GM19395 (cell line): ENCODE data around the gene CCDC177.
"Not testable (repeated sequence)": the region's sequence is repeated elsewhere in the genome, so short reads cannot be mapped to it uniquely, and the experiment has no call there.

ENCODE experiments used
- ATAC-seq: cut with Tn5 transposase; IDR thresholded peaks from one replicate; pipeline ENCODE4 v1.9.1; 2021; ENCODE audit warnings: mild to moderate bottlenecking, moderate library complexity; ENCODE audit not compliant: unreplicated experiment

Gene CCDC177

DNA sequence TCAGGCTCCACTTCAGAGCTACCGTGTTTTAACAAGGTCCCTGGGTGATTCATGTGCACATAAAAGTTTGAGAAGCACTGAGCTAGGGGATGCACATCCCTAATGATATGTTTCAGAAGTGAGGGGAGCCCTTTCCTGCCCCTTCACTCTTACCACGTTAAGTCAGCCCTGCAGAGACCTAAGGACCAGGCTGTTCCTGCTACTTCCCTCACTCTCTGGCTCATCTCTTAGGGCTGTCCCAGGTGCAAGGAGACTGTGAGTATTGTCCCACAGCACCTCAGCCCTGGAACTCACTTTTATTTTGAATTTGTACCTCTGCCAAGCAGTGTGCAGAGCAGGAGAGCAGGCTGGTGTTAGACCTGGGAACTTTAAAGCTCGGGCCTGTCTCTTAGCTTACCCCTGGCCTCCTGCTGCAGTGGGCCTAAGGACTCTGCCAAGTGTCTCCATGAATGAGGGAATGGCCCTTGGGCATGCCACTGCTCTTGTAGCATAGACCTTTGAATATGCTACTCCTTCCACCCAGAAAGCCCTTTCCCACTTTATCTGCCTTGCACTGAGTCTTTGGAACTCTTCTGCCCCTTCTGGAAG is 25.7 kb upstream of the CCDC177 start:
- no peak for ATAC-seq

- ATAC-seq, result not testable (repeated sequence)
These were observed 24.8 kb upstream of the CCDC177 start for GRCh38 chr14:69599431-69599830.

DNA sequence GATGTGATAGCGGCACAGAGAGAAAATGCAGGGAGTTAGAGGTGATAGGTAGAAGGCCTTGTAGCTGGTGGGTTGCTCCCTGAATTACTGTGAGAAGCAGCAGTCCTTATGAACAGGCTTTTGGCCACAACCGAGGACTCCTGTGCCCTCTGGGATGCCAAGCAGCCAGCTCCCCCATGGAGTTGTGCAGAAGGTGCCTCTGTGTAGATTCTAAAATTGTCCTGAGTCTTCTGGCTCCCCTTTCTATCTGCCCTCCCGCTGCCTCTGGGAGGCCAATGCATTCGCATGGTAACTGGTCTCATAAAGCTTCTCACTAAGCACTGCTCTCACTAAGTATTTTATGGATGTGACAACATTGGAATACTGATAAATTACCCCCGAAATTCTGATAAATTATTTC is 20.7 kb upstream of the CCDC177 start:
- ATAC-seq, result no peak

- ATAC-seq, result no peak
These were observed 20.2 kb upstream of the CCDC177 start for GRCh38 chr14:69594846-69595245.

DNA sequence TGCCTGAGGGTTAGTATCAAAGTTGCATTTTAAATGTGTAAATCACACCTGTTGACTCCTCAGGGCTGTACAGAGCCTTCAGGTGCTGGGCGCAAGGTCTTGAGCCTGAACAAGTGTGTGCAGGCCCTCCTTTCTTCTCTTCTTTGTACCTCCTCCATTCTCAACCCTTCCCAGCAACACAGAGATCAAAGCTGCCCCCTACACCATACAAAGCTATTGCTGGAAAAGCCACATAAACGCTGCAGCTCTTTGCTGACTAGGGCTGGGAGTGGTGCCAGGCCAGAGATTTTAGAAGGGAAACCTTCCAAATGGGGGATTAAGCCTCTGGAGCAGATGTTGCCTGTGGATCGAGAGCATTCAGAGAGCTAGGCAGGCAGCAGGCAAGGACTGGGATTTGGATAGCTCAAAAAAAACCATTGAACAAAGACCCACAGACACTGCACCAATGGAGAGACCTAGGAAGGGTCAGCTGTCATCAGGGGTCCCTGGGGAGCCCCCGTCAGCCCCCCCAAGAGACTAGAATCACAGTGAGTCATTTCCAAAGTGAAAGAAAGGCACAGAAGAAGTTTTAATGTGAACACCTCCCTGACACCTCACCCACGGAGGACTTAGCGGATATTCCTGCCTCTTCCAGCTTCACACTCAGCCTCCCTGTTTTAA is 18.5 kb upstream of the CCDC177 start:
- no peak for ATAC-seq

- no peak for ATAC-seq
These were observed 16.6 kb upstream of the CCDC177 start for GRCh38 chr14:69591317-69591716.

DNA sequence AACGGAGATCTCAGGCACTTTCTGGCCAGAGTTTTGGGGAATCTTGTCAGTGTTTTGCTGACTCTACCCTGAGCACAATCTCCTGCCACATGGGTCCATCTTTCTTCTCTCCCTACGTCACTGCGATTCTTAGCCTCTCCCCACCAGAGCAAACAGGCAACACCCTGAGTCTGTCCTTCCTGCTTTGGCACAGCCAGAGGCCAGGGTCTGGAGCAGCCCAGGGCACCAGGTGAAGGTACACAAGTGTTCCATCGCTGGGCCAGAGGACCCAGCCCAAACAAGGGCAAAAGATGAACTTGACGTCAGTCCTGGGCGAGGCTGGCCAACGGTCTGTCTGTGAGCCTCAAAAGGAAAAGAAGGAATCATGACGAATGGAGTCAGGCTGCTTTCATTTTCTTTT is 12.7 kb upstream of the CCDC177 start:
- ATAC-seq, result no peak

DNA sequence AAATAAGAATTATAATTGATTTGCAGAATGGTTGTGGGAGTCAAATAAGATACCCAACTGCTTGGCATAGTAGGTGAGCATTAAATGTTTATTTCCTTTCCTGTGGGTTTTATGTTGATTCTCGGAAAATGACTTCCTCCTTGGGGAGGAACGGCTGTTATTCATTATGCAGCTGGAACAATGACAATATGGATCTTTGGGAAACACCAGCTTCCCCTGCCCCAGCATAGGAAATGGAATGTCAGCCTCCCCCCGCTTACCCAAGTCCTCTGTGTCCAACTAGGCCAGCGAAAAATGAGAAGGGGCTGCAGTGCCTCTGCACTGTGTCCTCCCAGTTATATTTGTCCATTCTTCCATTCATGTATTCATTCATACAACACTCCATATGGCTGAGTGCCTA is 11.7 kb upstream of the CCDC177 start:
- ATAC-seq, result no peak

GRCh38 chr14:69584389-69584788 is 9.7 kb upstream of the CCDC177 start:
- ATAC-seq, result no peak

- no peak for ATAC-seq
These were observed 8.2 kb upstream of the CCDC177 start for GRCh38 chr14:69582829-69583228.

- no peak for ATAC-seq
These were observed 7.5 kb upstream of the CCDC177 start for GRCh38 chr14:69582212-69582611.

- ATAC-seq, result no peak
These were observed 6.8 kb upstream of the CCDC177 start for GRCh38 chr14:69581316-69581935.

DNA sequence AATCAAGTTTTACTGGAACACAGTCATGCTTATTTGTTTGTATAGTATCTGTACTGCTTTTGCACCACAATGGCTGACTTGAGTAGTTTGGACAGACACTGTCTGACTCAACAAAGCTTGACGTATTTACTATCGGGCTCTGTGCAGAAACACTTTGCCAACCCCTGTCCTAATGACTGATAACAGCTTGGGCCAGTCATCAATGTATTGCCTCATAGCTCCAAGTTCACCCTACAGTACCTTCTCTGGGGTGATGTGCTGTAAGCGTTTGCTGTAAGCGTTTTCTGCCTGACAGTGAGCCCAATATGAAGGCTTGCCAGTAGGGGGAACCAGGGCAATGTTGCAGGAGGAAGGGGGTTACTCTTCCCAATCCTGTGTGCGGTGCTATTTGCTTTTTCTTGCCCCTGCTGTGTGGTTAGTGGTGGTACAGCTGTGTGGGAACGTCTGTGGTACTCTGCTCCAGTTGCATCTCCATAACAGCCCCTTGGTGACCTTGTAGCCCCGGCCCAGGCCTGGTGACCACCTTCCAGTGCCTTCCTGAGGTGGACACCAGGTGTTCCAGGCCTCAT is 5.4 kb upstream of the CCDC177 start:
- ATAC-seq, result no peak

GRCh38 chr14:69579476-69579875 is 4.8 kb upstream of the CCDC177 start:
- ATAC-seq, result no peak

- ATAC-seq, result no peak
These were observed 254 bp upstream of the CCDC177 start for GRCh38 chr14:69574954-69575295.

- no peak for ATAC-seq
These were observed 824 bp downstream of the CCDC177 start for GRCh38 chr14:69573831-69574262.

DNA sequence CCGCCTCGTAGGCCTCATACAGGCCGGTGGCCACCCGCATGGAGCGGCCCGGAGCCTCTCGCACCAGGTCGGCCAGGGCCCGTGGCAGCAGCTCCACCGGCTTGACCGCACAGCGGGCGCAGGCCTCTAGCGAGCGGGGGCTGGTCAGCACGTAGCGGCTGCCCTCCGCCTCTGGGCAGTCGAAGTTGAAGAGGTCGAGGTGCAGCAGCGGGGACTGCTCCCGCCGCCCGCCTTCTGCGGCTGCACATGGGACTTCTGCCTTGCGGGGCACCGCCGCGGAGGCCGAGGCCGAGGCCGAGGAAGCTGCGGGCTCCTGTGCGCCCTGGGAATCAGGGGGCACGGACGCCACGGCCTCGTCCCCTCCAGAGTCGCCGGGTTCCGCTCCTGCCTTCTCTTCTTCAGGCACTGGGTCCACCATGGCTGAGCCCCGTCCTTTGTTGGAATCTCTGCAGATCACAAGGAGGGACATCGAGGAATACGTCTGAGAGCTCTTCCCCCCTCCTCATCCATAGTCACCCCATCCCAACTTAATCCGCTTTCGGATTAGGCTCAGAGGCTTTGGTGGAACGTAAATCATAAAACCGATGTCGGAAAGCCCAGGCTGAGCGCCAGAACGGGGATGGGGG is 1.4 kb downstream of the CCDC177 start:
- no peak for ATAC-seq

DNA sequence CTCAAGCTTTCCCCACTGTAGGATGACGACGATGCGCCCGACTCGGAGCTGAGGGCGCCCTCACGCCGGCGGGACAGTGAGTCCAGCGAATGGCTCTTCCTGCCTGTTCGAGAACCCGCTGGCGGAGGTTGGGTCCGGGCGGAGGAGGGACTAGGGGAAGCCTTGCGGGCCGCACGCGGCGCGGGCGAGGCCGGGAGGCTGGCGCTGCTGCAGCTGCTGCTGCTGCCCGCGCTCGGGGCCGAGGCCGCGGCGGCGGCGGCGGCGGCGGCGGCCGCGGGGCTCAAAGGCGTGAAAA is 1.9 kb downstream of the CCDC177 start:
- ATAC-seq, result no peak

DNA sequence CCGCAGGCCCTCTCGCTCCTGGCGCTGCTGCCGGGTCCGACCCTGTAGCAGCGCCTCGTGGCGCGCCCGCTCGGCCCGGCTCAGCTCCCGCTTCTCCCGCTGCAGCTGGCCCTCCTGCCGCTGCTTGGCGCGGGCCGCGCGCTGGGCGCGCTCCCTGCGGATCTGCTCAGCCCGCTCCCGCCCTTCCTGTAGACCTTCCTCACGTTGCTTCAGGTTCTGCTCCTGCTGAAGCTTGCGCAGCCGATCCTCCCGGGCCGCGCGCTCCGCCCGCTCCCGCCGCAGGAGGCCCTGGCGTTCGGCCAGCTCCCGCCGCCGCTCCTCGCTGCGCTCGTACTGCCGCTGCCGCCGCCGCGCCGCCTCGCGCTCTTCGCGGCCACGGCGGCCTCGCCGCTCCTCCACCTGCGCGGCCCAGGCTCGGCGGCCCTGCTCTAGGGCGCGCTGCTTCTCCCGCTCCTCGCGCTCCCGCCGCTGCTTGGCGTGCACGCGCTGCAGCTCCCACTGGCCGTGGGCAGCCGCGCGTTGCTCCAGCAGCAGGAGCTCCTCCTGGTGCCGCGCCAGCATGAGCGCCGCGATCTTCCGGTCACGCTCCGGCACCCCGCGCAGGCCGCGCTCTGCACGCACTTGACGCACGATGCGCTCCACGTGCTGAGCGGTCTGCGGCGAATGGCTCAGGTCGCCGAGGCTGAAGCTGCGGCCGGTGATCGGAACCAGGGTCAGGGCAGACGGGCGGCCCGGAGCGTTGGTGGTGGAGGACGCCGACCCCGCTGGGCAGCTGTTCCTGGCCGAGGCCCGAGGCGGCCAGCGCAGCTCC is 2.4 kb downstream of the CCDC177 start:
- no peak for ATAC-seq

GRCh38 chr14:69571449-69572029 is 3.1 kb downstream of the CCDC177 start:
- ATAC-seq, result no peak

DNA sequence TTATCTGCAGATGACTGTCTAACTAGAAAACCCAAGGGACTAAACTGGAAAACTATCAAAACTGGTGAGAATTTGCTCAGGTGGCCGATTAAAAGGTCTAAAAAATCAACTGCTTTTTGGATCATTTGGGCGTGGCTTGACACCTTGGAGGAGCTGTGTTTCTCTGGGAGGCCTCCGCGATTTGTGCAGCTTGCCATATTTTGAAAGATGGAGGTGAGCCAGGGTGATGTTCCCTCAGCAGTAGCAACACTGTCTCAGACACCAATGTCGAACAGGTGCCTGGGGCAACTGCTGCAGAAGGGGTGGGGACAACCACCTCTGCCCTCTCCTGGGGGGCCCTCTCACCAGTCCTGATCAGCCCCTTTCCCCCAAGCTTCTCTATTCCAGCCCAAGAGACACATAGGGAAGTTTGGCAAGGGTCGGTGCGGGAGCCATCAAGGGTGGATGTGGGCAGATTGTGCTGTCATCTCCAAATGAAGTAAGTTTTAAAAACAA is 3.8 kb downstream of the CCDC177 start:
- ATAC-seq, result no peak
